ENCODE data around the gene CLEC2D.
"Not testable (repeated sequence)": the region's sequence is repeated elsewhere in the genome, so short reads cannot be mapped to it uniquely, and the experiment has no call there.

The CLEC2D gene, protein sequence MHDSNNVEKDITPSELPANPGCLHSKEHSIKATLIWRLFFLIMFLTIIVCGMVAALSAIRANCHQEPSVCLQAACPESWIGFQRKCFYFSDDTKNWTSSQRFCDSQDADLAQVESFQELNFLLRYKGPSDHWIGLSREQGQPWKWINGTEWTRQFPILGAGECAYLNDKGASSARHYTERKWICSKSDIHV

DNA sequence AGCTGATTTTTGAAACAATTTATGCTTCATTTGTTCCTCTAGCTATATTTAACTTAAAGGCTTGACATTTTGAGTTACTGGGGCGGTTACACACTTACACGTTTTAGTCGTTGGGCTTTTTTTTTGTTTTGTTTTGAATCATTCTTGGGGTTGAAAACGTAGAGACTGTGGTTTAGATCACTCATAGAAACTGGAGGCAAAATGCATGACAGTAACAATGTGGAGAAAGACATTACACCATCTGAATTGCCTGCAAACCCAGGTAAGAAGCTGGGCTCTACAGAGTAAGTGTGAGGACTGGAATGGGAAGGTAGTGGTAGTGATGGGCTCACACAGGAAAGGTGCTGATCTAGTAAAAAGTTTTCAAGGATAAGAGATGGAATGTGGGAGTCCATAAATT is at the start of gene CLEC2D:
Gene CLEC2D, plus strand, starts transcription at position 180 of the 400 bp plus-strand sequence. Its CDS starts 22 bp downstream, at position 202.
- DNase-seq (ENCODE audit: low read depth) = no peak

DNA sequence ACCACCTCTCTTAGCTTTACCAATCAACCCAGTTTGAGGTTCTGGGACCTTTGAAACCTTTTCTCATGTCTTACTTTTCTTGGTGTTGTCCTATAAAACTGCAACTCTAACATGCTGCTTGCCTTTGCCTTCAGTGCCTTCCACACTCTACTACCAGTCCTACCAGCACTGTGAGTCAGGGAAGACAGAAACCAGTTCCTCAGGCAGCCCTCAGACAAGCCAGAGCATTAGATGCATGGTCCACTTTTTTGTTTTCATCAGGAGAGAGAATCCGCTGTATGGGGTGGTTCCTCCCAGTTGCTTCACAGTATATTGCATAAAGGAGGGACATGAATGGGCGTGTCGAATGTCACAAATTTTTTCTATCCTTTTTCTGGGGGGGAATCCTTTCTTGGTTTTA is 44.5 kb upstream of the CLEC2D start:
- DNase-seq (ENCODE audit: low read depth) = no peak

DNA sequence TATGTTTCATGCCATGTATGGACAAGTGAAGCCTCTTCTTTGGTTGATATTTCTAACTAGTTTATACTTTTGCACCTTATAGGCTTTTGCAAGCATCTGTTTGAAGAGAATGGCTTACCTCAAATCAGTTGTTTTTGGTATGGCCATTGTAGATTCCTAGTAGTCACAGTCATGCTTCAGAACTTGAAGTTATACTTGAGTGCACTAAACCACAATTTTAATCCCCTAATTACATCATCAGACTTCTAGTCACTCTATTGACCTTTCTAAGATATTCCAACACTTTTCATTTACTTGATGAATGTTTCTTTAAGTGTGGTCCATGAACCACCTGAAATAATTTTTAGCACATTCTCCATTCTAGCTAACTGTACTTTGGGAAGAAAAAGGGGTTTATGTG is 43.2 kb upstream of the CLEC2D start:
- no peak for DNase-seq (ENCODE audit: low read depth)

DNA sequence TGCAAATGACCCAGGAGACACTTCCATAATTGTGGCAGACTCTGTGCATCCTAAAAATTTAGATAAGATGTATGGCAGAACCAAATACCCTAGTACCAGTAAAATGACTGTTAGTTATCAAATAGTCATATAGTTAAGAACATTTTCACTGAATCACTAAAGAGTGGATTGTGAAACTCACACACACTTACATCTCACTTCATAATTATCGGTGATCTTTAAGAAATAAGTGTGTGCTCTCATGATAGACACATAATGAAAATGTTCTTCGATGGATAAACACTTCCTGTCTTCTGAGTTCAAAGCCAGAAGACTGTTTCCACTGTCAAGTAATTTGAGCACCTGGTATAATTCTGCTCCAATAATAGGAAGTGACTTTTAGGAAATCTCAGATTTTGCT is 42.7 kb upstream of the CLEC2D start:
- DNase-seq (ENCODE audit: low read depth) = no peak

DNA sequence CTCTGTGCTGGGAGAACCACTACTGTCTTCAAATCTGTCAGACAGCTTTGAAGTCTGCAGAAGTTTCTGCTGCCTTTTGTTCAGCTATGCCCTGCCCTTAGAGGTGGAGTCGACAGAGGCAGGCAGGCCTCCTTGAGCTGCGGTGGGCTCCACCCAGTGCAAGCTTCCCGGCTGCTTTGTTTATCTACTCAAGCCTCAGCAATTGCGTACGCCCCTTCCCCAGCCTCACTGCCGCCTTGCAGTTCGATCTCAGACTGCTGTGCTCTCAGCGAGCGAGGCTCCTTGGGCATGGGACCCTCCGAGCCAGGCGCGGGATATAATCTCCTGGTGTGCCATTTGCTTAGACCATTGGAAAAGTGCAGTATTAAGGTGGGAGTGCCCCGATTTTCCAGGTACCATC is 36.7 kb upstream of the CLEC2D start:
- no peak for DNase-seq (ENCODE audit: low read depth)

DNA sequence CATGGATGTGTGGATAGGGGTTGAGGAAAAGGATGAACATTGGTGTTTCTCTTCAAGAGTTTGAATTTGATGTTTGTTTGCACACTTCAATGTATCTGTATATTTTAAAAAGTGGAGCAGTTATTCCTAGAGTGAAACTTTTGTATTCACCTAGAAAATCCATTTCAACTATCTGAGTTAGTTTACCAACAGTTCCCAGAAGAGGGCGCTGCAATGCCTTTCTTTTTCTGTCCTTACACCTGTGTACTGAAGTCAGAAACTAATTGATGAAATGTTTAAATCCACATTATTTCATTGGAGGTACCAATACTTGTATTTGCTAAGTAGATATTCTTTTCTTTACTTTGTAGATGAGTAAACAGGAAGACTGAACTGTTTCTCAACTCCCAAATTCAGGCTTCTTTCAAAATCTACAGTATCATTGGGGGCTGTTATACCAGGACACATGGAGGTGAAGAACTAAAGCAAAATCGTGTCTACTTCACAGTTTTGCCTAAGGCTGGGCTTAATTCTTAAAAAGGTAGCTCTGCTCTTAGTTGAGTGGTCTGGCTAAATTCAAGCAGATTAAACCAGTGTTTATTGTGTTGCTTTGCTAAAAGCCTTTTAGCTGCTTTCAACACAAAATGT is 35.2 kb upstream of the CLEC2D start:
- DNase-seq (ENCODE audit: low read depth) = no peak

DNA sequence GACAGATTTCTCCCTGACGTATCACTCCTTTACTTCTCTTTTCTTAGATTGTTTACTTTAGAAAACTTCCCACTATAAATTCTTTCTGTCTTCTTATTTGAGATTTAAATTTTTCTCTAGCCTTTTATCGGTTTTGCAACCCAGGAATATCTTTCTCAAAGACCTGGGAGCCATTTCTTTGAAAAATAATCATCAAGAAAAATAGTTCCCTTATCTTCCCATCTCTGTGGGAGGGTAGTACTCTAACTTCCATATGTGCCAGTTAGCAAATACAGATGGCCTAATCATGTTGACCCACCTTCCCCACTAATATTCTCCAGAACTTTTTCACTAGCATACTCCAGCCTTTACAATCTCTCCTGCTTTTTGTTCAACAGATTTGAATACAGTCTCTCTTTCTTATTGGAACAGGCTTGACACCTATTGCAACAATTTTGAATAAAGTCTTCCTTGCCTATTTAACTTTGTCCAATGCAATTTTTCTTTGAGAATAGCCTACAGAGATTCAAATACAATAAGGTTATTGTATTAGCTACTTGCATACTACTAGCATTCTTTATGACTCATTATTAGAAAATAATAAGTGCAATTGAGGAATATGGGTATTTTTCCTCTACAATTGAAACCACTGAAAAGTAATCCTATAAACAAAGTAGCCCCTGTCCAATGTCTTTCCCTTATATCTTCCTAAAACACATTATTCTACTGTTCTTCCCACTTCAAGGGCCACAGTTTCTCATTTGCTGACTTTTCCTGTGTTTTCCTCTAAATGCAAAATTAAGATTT is 34.4 kb upstream of the CLEC2D start:
- no peak for DNase-seq (ENCODE audit: low read depth)

DNA sequence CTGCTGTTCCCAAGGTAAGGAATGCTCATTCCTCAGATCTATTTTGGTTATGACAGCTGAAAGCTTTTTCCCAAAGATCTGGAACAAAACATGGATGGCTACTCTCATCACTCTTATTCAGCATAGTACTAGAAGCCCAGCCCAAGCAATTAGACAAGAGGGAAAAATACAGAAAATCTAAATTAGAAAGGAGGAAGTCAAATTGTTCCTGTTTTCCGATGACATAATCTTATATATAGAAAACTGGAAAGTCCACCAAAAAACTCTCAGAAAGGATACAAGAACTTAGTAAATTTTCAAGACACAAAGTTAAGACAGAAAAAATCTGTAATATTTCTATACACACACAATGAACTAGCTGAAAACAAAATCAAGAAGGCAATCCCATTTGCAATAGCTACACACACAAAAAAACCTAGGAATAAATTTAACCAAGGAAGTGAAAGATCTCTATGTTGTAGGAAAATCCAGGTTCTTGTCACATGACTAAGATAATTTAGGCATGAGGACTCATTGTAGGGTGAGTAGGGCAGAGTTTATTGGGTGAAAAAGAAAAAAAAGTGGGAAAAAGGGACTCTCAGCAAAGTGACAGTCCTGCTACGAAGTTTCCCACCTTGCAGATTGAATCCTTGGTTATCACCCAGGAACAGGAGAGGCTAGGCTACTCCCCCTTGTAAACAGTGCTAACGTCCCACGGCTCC is 33.2 kb upstream of the CLEC2D start:
- no peak for DNase-seq (ENCODE audit: low read depth)

DNA sequence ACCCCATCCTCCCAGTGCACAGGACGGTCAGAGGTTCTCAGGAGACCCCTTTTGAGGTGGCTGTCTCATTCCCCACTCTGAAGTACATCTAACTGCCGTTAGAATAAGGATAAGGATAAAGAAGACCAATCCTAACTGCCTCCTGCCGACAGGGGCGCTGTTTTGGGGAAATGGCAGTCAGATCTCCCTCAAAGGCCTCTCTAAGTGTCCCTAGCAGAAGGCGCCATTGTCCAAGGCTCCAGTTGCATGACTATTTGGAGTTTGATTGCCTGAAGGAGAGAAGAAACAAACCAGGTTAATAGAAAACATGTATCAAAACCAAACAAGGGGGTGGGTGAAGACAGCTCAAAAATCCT is 32.7 kb upstream of the CLEC2D start:
- no peak for DNase-seq (ENCODE audit: low read depth)

DNA sequence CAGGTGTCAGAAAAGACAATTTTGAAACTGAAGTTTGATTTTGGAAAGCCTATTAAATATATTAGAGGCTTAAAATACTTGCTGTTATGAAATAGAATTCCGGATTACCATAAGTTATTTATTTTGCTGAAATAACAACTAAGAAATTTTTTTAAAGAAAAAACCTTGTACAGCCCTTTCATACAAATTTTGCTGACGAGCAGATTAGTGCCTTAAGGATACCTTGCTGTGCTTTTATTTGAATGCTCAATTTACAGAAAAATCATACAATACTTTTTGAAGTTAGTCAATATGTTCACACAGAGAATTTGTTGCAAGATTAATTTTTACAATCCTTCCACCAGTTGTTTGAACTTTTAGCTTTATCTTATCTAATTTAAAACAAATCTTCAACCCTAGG is 29.5 kb upstream of the CLEC2D start:
- no peak for DNase-seq (ENCODE audit: low read depth)

DNA sequence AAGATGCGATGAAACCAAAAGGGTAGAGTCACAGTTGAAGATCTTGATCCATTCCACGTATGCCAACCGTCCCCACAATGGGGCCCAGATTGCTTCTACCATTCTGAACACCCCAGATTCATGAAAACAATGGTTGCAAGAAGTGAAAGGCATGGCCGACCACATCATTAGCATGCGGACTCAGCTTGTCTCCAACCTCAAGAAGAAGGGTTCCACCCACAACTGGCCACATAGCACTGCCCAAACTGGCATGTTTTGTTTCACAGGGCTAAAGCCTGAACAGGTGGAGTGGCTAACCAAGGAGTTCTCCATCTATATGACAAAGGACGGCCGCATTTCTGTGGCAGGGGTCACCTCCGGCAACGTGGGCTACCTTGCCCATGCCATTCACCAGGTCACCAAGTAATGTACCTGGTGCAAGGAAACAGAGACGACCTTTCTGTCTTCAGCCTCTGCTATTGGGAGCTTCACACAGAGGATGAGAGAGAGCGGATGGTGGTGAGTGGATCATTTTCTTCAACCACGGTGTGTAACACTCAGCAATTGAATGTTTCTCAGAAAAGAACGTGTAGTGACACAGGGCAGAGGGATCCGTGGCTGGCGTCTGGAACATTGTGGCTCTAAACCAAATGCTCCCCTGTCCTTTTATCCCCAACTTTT is 26.8 kb upstream of the CLEC2D start:
- no peak for DNase-seq (ENCODE audit: low read depth)

DNA sequence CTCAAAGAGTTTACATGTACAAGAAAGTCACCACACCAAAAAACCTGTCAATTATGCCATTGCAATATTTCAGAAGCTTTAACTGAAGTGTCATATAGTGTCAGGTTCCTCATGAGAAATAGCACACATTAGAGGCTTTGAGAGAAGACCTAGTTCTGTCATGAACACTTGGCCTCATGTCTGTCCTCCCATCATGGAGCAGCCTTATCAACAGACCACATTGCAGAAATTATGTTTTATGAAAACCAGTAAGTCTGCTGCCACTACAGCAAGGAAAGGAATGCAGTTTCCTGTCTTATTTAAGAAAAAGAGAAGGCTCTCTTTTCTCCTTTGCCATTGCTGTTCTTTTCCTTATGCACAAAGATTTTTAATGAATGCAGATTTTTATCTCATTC is 26.2 kb upstream of the CLEC2D start:
- no peak for DNase-seq (ENCODE audit: low read depth)

DNA sequence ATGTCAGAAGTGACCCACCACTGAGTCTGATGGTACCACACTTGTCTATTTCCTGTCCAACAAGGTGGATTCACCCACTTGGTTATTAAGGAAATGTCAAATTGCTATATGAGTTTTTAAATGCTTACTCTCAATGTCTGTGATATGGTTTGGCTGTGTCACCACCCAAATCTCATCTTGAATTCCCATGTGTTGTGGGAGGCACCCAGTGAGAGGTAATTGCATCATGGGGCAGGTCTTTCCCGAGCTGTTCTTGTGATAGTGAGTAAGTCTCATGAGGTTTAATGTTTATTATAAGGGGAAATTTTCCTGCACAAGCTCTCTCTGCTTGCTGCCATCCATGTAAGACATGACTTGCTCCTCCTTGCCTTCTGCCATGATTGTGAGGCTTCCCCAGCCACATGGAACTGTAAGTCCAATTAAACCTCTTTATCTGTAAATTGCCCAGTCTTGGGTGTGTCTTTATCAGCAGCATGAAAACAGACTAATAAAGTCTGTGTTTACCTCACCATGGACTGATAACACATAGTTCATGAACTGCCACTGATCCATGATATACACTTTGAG is 24.4 kb upstream of the CLEC2D start:
- DNase-seq (ENCODE audit: low read depth) = not testable (repeated sequence)

DNA sequence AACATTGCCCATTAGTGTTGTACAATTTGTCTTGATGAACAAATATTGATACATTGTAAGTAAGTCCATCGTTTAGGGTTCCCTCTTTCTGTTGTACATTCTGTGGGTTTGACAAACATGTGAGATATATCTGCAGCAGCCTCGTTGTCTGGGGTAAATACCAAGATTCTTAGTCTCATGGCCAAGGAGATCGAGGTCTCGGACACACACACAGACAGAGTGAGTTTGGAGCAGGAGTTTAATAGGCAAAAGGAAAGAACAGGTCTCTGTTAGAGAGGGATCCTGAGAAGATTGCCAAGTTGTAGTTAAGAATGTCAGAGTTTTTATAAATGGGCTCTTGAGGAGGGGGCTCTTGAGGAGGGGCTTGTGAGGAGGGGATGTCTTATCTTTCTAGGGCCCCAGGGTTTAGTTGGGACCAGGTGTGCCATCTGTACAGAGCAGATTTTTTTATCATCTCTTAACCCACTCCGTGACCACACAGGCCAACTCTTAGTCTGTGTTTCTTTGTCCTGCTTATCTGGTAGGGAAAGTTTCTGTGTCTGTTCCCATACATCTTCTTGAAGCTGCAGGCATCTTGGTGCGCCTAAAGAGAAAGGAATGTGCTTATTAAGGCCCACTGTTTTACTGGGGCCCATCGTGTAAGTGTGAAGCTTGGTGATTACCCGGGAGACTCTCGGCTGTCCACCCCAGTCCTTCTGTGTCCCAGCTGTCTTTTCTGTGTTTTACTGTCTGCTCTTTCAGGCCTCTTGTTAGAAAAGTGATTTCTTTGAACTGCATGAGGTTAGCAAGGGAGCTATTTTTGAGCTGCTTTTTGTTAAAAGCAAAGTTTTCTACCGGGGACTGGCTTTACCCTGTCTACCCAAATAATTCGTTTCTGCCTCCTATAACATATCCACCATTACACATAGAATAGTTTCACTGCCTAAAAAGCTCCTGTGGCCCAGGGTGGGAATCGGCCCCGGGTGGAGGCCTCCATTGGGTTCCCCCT is 22.4 kb upstream of the CLEC2D start:
- no peak for DNase-seq (ENCODE audit: low read depth)

DNA sequence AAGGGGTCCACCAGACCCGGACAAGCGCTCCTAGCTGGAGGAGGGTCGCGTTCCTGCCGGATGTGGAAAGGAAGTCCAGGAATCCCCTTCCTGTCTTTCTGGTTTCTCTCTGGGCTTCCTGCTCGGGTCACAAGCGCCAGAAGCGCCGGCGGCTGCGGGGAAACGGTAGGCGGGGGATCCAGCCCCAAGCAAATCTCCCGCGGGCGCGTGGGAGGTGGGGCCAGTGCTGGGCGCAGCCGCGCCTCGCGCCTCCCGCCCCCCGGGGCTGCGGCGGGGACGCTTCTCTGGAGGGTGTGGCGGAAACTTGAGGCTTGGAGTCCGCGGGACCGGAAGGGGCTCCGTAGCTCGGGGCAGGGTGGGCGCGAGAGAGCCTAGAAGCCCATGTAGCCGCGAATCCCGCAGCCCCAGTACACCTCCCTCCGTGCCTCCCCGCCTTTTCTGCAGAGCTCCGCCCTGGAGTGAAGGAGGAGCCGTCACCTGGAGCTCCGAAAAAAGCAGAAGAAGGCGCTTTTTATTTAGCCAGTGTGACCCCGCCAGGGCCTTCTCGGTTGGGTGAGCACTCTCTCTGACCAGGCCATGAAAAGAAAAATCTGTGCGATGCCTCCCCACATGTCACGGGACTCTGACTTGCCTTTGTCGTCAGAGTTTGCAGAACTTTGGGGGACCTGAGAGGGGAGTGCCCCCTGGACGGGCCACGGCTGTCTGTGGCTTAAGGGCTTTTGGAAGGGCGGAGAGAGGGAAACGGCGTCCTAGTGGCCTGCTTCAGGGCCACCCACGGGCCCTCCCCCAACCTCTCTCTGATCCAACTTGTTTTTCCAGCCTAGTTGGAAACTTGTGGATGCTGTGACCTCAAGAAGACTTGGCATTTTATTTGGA is 21.4 kb upstream of the CLEC2D start:
- no peak for DNase-seq (ENCODE audit: low read depth)

DNA sequence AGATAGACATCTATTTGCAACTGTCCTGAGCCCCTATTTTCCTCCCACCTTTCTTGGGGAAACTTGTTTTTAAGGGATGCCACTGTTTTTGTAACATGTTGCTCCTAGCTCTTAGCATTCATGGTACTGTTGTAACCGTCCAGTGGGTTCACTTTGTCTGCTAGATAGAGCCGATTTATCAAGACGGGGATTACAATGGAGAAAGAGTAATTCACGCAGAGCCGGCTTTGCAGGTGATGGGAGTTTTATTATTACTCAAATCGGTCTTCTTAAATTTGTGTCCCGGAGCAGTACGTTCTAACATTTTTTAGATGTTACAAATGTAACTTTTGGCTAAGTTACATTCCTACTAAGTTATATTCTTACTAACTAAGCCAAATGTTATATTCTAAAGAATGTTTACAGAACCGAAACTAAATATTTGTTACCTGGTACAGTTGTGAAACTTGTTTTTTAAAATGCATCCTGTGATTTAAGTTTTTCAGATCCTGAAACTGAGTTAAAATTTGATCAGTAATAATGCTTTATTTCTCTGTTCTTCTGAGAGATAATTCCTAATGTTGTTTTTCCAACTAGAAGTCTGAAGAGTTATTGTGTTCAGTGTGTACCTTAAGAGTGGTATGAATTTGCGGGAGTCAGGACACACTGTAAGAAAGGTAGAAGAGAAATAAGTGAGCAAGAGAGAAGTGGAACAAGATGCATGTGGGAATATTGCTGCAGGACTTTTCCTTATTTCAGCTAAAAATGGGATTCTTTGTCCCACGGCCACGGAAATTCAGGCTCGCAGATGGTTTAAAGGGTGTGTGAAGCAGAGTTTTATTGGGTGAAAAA is 20.6 kb upstream of the CLEC2D start:
- DNase-seq (ENCODE audit: low read depth) = no peak

DNA sequence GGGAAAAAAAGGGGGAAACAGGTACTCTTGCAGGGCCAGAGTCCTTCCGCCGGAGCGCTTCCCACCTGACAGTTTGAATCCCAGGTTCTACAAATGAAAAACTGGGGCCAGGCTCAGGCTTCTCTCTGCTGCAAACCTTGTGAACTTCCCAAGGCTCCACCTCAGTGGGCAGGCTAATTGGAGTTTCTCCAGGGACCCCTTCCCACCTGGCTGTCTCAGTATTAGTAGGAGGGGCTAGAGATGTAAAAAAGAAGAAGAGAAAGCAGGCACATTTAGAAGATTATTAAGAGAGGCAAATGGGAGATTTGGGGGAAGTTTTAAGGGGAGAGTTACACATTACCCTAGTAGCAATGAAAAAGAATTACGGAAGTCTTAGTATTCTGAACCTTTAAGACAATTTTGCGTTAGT is 20.0 kb upstream of the CLEC2D start:
- DNase-seq (ENCODE audit: low read depth) = no peak

DNA sequence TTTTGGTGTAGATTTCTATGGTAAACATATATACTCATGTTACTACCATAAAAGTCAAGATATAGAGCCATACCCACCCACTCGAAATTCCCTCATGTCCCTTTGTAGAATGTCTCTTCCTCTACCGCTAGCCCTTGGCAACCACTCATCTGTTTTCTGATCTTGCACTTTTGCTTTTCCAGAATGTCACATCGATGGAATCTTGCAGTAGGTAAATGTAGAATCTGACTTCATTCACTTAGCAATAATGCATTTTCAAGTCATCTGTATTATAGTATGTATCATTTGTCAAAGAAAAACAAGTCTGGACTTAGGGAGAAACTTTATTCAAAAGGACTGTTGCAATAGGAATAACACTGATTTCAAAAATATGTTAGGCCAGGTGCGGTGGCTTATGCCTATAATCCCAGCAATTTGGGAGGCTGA is 19.3 kb upstream of the CLEC2D start:
- DNase-seq (ENCODE audit: low read depth) = no peak

DNA sequence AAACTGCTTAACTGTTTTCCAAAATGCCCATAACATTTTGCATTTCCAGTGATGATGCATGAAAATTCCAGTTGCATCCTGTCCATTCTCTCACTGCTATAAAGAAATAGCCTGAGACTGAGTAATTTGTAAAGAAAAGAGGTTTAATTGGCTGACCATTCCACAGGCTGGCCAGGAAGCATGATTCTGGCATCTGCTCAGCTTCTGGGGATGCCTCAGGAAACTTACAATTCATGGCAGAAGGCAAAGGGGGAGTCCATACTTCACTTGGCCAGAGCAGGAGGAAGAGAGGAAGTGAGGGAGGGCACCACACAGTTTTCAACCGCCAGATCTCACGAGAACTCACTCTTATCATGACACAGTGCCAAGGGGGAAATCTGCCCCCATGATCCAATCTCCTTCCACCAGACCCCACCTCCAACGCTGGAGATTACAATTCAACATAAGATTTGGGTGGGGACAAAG is 18.2 kb upstream of the CLEC2D start:
- peak; percentile 56 for DNase-seq (ENCODE audit: low read depth)

Measured in GM04503 (cell line).